Measurements from ENCODE around the gene UGT3A1.

UGT3A1 gene

GRCh38 chr5:35963381-35963843, 27.8 kb downstream of the UGT3A1 start:
- no peak for TF ChIP-seq SUZ12 (IDR thresholded peaks at IDR 0.05; ENCODE audit: extremely low read depth, insufficient read depth, insufficient read length)
- no peak for TF ChIP-seq YY1 (IDR thresholded peaks at IDR 0.05; ENCODE audit: insufficient read depth, insufficient read length)
- TF ChIP-seq ZNF274 (IDR thresholded peaks at IDR 0.05; ENCODE audit: low read depth, low read length), result no peak
- no peak overlapping the region for H3K4me3 ChIP-seq (ENCODE audit: insufficient read length, low read depth)
- no peaks in the 10 kb centered on the region for H3K27me3 ChIP-seq (ENCODE audit: insufficient read depth, insufficient read length)
- no peaks in the 10 kb centered on the region for H3K36me3 ChIP-seq (ENCODE audit: insufficient read depth, insufficient read length, low read length)
- peak; percentile 13 for DNase-seq (ENCODE audit: low read depth, low spot score)
- H3K9ac ChIP-seq (ENCODE audit: insufficient read length, low read depth), result no peak overlapping the region
- H3K4me1 ChIP-seq (ENCODE audit: insufficient read depth, insufficient read length), result no peaks in the 10 kb centered on the region
- peaks cover 17% of the 10 kb centered on the region; the same call in 1 of the 2 replicates for H3K9me3 ChIP-seq (ENCODE audit: insufficient read depth, low read length)

DNA sequence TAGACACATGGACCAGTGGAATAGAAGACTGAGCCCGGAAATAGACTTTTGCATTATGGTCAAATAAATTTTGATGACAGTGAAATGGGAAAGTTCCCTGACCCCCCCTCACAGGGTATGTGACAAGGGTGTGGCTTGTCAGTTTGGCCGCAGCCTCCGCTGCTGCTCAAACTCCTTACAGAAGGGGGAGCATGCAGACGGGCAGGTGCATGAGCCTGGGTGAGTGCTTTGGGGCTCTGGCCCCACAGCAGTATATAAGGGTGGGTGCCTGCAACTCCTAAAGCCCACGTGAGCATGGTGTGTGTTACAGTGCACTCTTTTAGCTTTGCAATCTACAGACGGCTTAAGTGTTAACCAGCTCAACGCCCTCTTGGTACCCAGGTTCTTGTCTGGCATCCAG, 30.9 kb downstream of the UGT3A1 start:
- no peaks in the 10 kb centered on the region for H3K4me1 ChIP-seq (ENCODE audit: insufficient read depth, insufficient read length)
- H3K27me3 ChIP-seq (ENCODE audit: insufficient read depth, insufficient read length), result no peaks in the 10 kb centered on the region
- no peaks in the 10 kb centered on the region for H3K36me3 ChIP-seq (ENCODE audit: insufficient read depth, insufficient read length, low read length)
- H3K9ac ChIP-seq (ENCODE audit: insufficient read length, low read depth), result no peak overlapping the region
- DNase-seq (ENCODE audit: low read depth, low spot score), result no peak
- TF ChIP-seq ZNF274 (IDR thresholded peaks at IDR 0.05; ENCODE audit: low read depth, low read length) (no peak), SUZ12 (IDR thresholded peaks at IDR 0.05; ENCODE audit: extremely low read depth, insufficient read depth, insufficient read length) (no peak), YY1 (IDR thresholded peaks at IDR 0.05; ENCODE audit: insufficient read depth, insufficient read length) (no peak)
- peaks cover 17% of the 10 kb centered on the region; the same call in 1 of the 2 replicates for H3K9me3 ChIP-seq (ENCODE audit: insufficient read depth, low read length)
- no peak overlapping the region for H3K4me3 ChIP-seq (ENCODE audit: insufficient read length, low read depth)

DNA sequence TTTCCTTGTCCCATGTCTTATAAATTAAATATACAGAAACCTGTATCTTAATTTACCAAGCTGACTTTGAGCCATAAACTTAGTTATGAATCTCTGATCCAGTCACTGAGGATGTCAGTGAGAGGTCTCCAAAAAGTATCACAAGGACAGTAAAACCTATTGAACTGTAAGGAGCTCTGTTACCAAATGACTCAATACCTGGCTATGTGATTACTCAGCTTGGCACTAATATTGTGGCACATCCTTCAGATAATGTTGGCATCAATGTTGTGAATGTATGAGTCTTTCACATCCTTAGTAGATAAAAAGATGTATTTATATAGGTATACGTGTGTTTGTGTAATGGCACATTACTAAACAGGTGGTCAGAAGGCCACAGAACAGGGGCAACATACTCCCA, 34.8 kb downstream of the UGT3A1 start:
- Histone ChIP-seq H3K4me1 (ENCODE audit: insufficient read depth, insufficient read length) (no peaks in the 10 kb centered on the region), H3K9ac (ENCODE audit: insufficient read length, low read depth) (no peak overlapping the region), H3K27me3 (ENCODE audit: insufficient read depth, insufficient read length) (no peaks in the 10 kb centered on the region), H3K9me3 (ENCODE audit: insufficient read depth, low read length) (no peaks in the 10 kb centered on the region), H3K4me3 (ENCODE audit: insufficient read length, low read depth) (no peak overlapping the region), H3K36me3 (ENCODE audit: insufficient read depth, insufficient read length, low read length) (no peaks in the 10 kb centered on the region)
- TF ChIP-seq SUZ12 (IDR thresholded peaks at IDR 0.05; ENCODE audit: extremely low read depth, insufficient read depth, insufficient read length) (no peak), ZNF274 (IDR thresholded peaks at IDR 0.05; ENCODE audit: low read depth, low read length) (no peak), YY1 (IDR thresholded peaks at IDR 0.05; ENCODE audit: insufficient read depth, insufficient read length) (no peak)
- no peak for DNase-seq (ENCODE audit: low read depth, low spot score)

DNA sequence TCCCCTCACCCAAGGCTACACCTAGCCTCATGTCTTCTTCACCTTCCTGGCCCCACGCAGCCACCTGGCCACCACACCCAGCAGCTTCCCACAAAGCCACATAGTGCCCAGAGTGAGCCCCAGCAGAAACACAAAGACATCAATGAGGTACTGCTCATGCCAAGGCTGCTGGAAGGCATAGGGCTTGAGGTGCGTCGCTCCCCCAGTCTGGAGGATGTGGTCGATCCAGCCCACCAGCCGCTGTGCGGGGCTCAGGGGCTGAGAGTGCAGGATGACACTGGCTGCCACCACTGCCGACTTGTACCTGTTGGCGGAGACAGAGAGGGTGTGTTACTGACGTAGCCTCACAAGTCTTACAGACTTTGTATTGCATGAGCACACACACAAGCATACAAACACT, 37.0 kb downstream of the UGT3A1 start:
- H3K27me3 ChIP-seq (ENCODE audit: insufficient read depth, insufficient read length), result no peaks in the 10 kb centered on the region
- H3K9ac ChIP-seq (ENCODE audit: insufficient read length, low read depth), result no peak overlapping the region
- no peaks in the 10 kb centered on the region for H3K4me1 ChIP-seq (ENCODE audit: insufficient read depth, insufficient read length)
- DNase-seq (ENCODE audit: low read depth, low spot score), result no peak
- H3K36me3 ChIP-seq (ENCODE audit: insufficient read depth, insufficient read length, low read length), result no peaks in the 10 kb centered on the region
- H3K9me3 ChIP-seq (ENCODE audit: insufficient read depth, low read length), result no peaks in the 10 kb centered on the region
- no peak overlapping the region for H3K4me3 ChIP-seq (ENCODE audit: insufficient read length, low read depth)
- TF ChIP-seq YY1 (IDR thresholded peaks at IDR 0.05; ENCODE audit: insufficient read depth, insufficient read length) (no peak), ZNF274 (IDR thresholded peaks at IDR 0.05; ENCODE audit: low read depth, low read length) (no peak), SUZ12 (IDR thresholded peaks at IDR 0.05; ENCODE audit: extremely low read depth, insufficient read depth, insufficient read length) (no peak)

DNA sequence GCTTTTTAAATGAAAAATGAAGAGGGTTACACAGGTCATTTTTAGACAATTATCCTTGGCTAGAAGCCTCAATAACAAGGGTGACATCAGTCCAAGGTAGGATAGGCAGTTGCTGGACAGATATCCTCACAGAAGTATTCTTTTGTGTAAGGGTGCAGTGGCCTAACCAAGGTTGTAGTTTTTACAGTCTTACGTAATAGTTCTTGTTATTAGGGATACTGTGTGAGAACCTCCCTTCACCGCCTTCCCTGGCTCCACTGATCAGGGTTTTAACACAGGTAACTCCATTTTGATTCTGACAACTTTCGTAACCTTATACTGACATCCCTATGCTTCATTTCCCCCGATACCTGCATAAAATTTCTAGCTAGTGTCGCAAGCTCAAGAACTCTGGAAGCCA, 44.1 kb downstream of the UGT3A1 start:
- Histone ChIP-seq H3K36me3 (ENCODE audit: insufficient read depth, insufficient read length, low read length) (no peaks in the 10 kb centered on the region), H3K4me3 (ENCODE audit: insufficient read length, low read depth) (no peak overlapping the region), H3K9me3 (ENCODE audit: insufficient read depth, low read length) (no peaks in the 10 kb centered on the region), H3K9ac (ENCODE audit: insufficient read length, low read depth) (no peak overlapping the region), H3K4me1 (ENCODE audit: insufficient read depth, insufficient read length) (no peaks in the 10 kb centered on the region), H3K27me3 (ENCODE audit: insufficient read depth, insufficient read length) (no peaks in the 10 kb centered on the region)
- no peak for DNase-seq (ENCODE audit: low read depth, low spot score)
- no peak for TF ChIP-seq YY1 (IDR thresholded peaks at IDR 0.05; ENCODE audit: insufficient read depth, insufficient read length)
- no peak for TF ChIP-seq SUZ12 (IDR thresholded peaks at IDR 0.05; ENCODE audit: extremely low read depth, insufficient read depth, insufficient read length)
- TF ChIP-seq ZNF274 (IDR thresholded peaks at IDR 0.05; ENCODE audit: low read depth, low read length), result no peak

DNA sequence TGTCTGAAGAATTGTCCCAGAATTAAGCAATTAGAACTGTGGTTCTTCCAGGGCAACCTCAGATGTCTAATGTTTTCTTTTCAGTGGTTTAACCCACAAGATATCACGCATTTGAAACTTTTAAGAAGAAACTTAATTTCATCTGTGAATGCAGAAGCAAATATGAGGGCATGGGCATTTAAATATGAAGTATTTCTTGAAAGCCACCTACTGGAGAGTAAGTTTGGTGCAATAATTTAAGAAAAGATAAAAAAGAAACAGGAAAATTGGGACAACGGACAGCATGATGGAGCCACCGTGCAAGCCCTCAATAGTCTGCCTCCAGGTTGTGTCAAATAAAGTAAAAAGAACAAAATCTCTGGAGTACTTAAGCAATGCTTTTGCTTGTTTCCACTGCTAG, 51.6 kb downstream of the UGT3A1 start:
- TF ChIP-seq ZNF274 (IDR thresholded peaks at IDR 0.05; ENCODE audit: low read depth, low read length), result no peak
- H3K4me1 ChIP-seq (ENCODE audit: insufficient read depth, insufficient read length), result no peaks in the 10 kb centered on the region
- no peak overlapping the region for H3K4me3 ChIP-seq (ENCODE audit: insufficient read length, low read depth)
- H3K9me3 ChIP-seq (ENCODE audit: insufficient read depth, low read length), result no peaks in the 10 kb centered on the region
- H3K27me3 ChIP-seq (ENCODE audit: insufficient read depth, insufficient read length), result no peaks in the 10 kb centered on the region
- no peaks in the 10 kb centered on the region for H3K36me3 ChIP-seq (ENCODE audit: insufficient read depth, insufficient read length, low read length)
- no peak overlapping the region for H3K9ac ChIP-seq (ENCODE audit: insufficient read length, low read depth)
- no peak for DNase-seq (ENCODE audit: low read depth, low spot score)

DNA sequence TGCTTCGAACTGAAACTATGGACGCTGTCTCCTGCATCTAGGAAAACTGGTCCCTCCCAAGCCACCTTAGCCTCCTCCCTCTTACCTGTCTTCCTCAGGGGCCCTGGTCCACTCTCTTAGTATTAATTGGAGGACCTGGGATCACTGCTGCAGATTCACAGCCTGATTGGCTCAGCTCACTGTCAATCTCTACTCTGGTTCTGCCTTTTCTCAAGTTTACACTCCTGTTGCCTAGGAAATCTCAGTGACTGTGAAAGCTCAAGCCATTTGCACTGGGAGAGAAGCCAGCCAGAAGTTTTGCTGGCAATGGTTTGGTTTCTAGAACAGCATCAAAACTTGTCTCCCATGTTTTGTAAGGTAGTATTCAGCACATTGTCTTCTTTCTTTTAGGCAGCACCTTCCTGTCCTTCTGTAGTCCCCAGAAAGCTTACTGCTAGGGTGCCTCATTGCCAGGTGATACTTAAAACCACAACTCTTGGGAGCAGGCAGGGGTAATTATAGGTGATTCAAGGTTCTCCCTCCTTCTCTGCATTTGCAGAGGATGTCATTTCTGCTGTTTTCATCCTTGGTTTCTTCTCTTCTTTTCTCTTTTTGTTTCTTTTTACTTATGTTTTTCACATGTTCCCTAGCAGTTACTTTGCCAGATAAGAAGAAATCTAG, 52.5 kb downstream of the UGT3A1 start, which contains the start of gene CAPSL:
Gene CAPSL, minus strand, starts transcription at position 55 of the 660 bp plus-strand sequence. CDS start 17,502 bp downstream, outside the sequence.
- no peaks in the 10 kb centered on the region for H3K36me3 ChIP-seq (ENCODE audit: insufficient read depth, insufficient read length, low read length)
- H3K4me1 ChIP-seq (ENCODE audit: insufficient read depth, insufficient read length), result no peaks in the 10 kb centered on the region
- H3K27me3 ChIP-seq (ENCODE audit: insufficient read depth, insufficient read length), result no peaks in the 10 kb centered on the region
- H3K9ac ChIP-seq (ENCODE audit: insufficient read length, low read depth), result no peak within 1 kb of the TSS
- H3K9me3 ChIP-seq (ENCODE audit: insufficient read depth, low read length), result no peaks in the 10 kb centered on the region
- H3K4me3 ChIP-seq (ENCODE audit: insufficient read length, low read depth), result no peak within 1 kb of the TSS
- TF ChIP-seq ZNF274 (IDR thresholded peaks at IDR 0.05; ENCODE audit: low read depth, low read length) (no peak), SUZ12 (IDR thresholded peaks at IDR 0.05; ENCODE audit: extremely low read depth, insufficient read depth, insufficient read length) (no peak), YY1 (IDR thresholded peaks at IDR 0.05; ENCODE audit: insufficient read depth, insufficient read length) (no peak)
- peak; percentile 30 for DNase-seq (ENCODE audit: low read depth, low spot score)

Data from NT2/D1 (cell line).